Measurements from ENCODE around the gene OR6N1. TPM values are rescaled to one million over a fixed set of nuclear protein-coding genes. Genes with fewer than 3 reads are reported as not detected.

OR6N1 gene
- total and polyA plus RNA-seq, 9 of the 15 experiments (the other 6 are each of a cell fraction or from before 2014, with no cell fraction given), result 0.01 to 0.07 TPM; not detected in 7

GRCh38 chr1:158794247-158794646 is 22.3 kb upstream of the OR6N1 start (continued):
- TF ChIP-seq ARID3A (IDR thresholded peaks at IDR 0.05; ENCODE audit: borderline replicate concordance, low read depth, low read length) (no peak), ETV1 (tag; conservative IDR thresholded peaks at IDR 0.05; ENCODE audit: low read depth) (no peak), NEUROD1 (IDR thresholded peaks at IDR 0.05; ENCODE audit: borderline replicate concordance, low read depth, low read length, partially characterized antibody) (no peak), KAT2B (IDR thresholded peaks at IDR 0.05; ENCODE audit: low read depth, low read length) (no peak), RAD21 (CRISPR knock-in tag; conservative IDR thresholded peaks at IDR 0.05 in 1 of 2, IDR thresholded peaks at IDR 0.05 in 1 of 2) (no peak), FOXM1 (IDR thresholded peaks at IDR 0.05; ENCODE audit: low read depth) (no peak), FOXM1 (CRISPR knock-in tag; IDR thresholded peaks at IDR 0.05; ENCODE audit: low read depth) (no peak)

- no peaks in the 10 kb centered on the region; a peak in 1 of 5 replicates for H3K4me1 ChIP-seq (replicated peaks in 1 of 2; ENCODE audit: control insufficient read depth in 2 of 2, insufficient read depth in 2 of 2, low read length in 2 of 2)
- no TSS peak for BruUV-seq (replicated peaks)
- H3K27ac ChIP-seq (ENCODE audit: extremely low read depth, low read depth, low read length), result no peak overlapping the region
- H3K4me2 ChIP-seq (ENCODE audit: insufficient read depth, low read length), result no peak overlapping the region
- no peaks in the 10 kb centered on the region for H3K27me3 ChIP-seq (ENCODE audit: control insufficient read depth in 2 of 2, insufficient read depth in 2 of 2, low read length in 2 of 2)
- ATAC-seq (peak; percentile 91), FAIRE-seq (peak; percentile 40), DNase-seq (ENCODE audit: extremely low read depth in 1 of 4, low spot score in 3 of 4) (peak in 2 of 4 experiments; percentile 21 to 57)
- in situ Hi-C loops (cut with MboI), result loop anchor here (10.0 kb wide), 1 partner anchor 201 kb away; no protein-coding TSS in a partner anchor
- no peaks in the 10 kb centered on the region for H3K79me2 ChIP-seq (ENCODE audit: control insufficient read depth, insufficient read depth, low read length)
- CTCF ChIA-PET (ENCODE audit: low intra/inter-chr PET ratio), result interaction anchor here (0.9 kb wide), 1 partner anchor 205 kb away, joined by 4 read pairs; no protein-coding TSS in a partner anchor
- POLR2A ChIA-PET, result interaction anchor here (1.3 kb wide), 1 partner anchor 25 kb away, joined by 5 read pairs; no protein-coding TSS in a partner anchor
- H3K9me1 ChIP-seq (ENCODE audit: control insufficient read depth, insufficient read depth, low read length), result no peaks in the 10 kb centered on the region
- H4K20me1 ChIP-seq (replicated peaks; ENCODE audit: control insufficient read depth, insufficient read depth, low read length), result no peaks in the 10 kb centered on the region
- H3K36me3 ChIP-seq (ENCODE audit: control insufficient read depth, insufficient read depth, low read length), result no peaks in the 10 kb centered on the region
- intact Hi-C loops (cut with micrococcal nuclease), result loop anchor here (1.0 kb wide), 1 partner anchor 205 kb away; no protein-coding TSS in a partner anchor
- 0 out of 2 replicates have a peak overlapping the region, but pooled peaks have one; percentile 9 for H2AFZ ChIP-seq (ENCODE audit: low read depth, low read length)
- 85% methylated on average over 2 of the region's 2 CpGs for WGBS (ENCODE audit: insufficient coverage, low coverage, missing lambda C conversion rate)
- no peak overlapping the region for H3K4me3 ChIP-seq
- no peak overlapping the region for H3K9ac ChIP-seq (ENCODE audit: insufficient read depth in 1 of 2, low read depth in 2 of 2, low read length in 2 of 2)
- H3K9me3 ChIP-seq (replicated peaks; ENCODE audit: control insufficient read depth, insufficient read depth, low read depth, low read length), result no peaks in the 10 kb centered on the region
- no peak for TF ChIP-seq ZFP36 (IDR thresholded peaks at IDR 0.05; ENCODE audit: low read depth, low read length, partially characterized antibody)
- TF ChIP-seq CTCF (IDR thresholded peaks at IDR 0.05 in 2 of 3, conservative IDR thresholded peaks at IDR 0.05 in 1 of 3; ENCODE audit: insufficient read depth in 2 of 3, low read depth in 1 of 3, low read length in 3 of 3), result peak; percentile 60 to 68 (median 67)
- no peak for TF ChIP-seq L3MBTL2 (IDR thresholded peaks at IDR 0.05)
- TF ChIP-seq, protein P1, sequence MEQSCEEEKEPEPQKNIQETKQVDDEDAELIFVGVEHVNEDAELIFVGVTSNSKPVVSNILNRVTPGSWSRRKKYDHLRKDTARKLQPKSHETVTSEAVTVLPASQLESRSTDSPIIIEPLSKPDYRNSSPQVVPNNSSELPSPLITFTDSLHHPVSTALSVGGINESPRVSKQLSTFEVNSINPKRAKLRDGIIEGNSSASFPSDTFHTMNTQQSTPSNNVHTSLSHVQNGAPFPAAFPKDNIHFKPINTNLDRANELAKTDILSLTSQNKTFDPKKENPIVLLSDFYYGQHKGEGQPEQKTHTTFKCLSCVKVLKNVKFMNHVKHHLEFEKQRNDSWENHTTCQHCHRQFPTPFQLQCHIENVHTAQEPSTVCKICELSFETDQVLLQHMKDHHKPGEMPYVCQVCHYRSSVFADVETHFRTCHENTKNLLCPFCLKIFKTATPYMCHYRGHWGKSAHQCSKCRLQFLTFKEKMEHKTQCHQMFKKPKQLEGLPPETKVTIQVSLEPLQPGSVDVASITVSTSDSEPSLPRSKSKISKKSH (CRISPR knock-in tag; IDR thresholded peaks at IDR 0.05), result no peak
- TF ChIP-seq, protein P2, sequence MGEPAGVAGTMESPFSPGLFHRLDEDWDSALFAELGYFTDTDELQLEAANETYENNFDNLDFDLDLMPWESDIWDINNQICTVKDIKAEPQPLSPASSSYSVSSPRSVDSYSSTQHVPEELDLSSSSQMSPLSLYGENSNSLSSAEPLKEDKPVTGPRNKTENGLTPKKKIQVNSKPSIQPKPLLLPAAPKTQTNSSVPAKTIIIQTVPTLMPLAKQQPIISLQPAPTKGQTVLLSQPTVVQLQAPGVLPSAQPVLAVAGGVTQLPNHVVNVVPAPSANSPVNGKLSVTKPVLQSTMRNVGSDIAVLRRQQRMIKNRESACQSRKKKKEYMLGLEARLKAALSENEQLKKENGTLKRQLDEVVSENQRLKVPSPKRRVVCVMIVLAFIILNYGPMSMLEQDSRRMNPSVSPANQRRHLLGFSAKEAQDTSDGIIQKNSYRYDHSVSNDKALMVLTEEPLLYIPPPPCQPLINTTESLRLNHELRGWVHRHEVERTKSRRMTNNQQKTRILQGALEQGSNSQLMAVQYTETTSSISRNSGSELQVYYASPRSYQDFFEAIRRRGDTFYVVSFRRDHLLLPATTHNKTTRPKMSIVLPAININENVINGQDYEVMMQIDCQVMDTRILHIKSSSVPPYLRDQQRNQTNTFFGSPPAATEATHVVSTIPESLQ (CRISPR knock-in tag; IDR thresholded peaks at IDR 0.05), result no peak
- TF ChIP-seq ZNF384 (IDR thresholded peaks at IDR 0.05; ENCODE audit: low read depth, low read length), result 0 out of 2 replicates have a peak, but pooled peaks have one; percentile 7
Measured at GRCh38 chr1:158793604-158794003, 21.6 kb upstream of the OR6N1 start.

Measured in K562 (cell line).